ENCODE results near the gene HIGD2A. TPM values are rescaled to one million over a fixed set of nuclear protein-coding genes. Genes with fewer than 3 reads are reported as not detected.
A peak's percentile ranks its signal among the peaks of the same experiment; 100 is the strongest.

The HIGD2A gene
- total RNA-seq, 1 donor from 2014 or later, result 103 TPM

GRCh38 chr5:176418251-176418650, 29.7 kb downstream of the HIGD2A start:
- H2AFZ ChIP-seq (ENCODE audit: low read depth, low read length), result no peak overlapping the region
- peaks cover 11% of the 10 kb centered on the region for H3K4me1 ChIP-seq (ENCODE audit: insufficient read depth, low read length)
- no peak overlapping the region for H3K4me3 ChIP-seq (ENCODE audit: insufficient read depth, low read depth, low read length)
- peaks cover 3% of the 10 kb centered on the region for H3K9me3 ChIP-seq (ENCODE audit: insufficient read depth, low read depth, low read length)
- peaks cover 25% of the 10 kb centered on the region for H3K79me2 ChIP-seq (ENCODE audit: insufficient read depth, low read length)
- Mint-ChIP-seq H3K4me3 (ENCODE audit: unreplicated experiment) (peak overlapping the region; percentile 16), H3K27me3 (ENCODE audit: low read depth, unreplicated experiment) (peaks cover 10% of the 10 kb centered on the region), H3K27ac (ENCODE audit: unreplicated experiment) (peak overlapping the region; percentile 59), H3K9me3 (ENCODE audit: unreplicated experiment) (peaks cover 18% of the 10 kb centered on the region), H3K36me3 (ENCODE audit: low read depth, unreplicated experiment) (no peaks in the 10 kb centered on the region), H3K4me1 (ENCODE audit: low read depth, unreplicated experiment) (peaks cover 16% of the 10 kb centered on the region)
- H3K9ac ChIP-seq (ENCODE audit: low read length), result no peak overlapping the region
- no peak overlapping the region for H3K4me2 ChIP-seq (ENCODE audit: low read length)
- H3K36me3 ChIP-seq (ENCODE audit: insufficient read depth, low read length), result no peaks in the 10 kb centered on the region
- DNase-seq (ENCODE audit: low read depth) (peak; percentile 35), FAIRE-seq (no peak)
- H4K20me1 ChIP-seq (ENCODE audit: insufficient read depth, low read length), result peaks cover 23% of the 10 kb centered on the region
- no peak overlapping the region for H3K27ac ChIP-seq (ENCODE audit: low read depth, low read length)
- TF ChIP-seq, protein P1, sequence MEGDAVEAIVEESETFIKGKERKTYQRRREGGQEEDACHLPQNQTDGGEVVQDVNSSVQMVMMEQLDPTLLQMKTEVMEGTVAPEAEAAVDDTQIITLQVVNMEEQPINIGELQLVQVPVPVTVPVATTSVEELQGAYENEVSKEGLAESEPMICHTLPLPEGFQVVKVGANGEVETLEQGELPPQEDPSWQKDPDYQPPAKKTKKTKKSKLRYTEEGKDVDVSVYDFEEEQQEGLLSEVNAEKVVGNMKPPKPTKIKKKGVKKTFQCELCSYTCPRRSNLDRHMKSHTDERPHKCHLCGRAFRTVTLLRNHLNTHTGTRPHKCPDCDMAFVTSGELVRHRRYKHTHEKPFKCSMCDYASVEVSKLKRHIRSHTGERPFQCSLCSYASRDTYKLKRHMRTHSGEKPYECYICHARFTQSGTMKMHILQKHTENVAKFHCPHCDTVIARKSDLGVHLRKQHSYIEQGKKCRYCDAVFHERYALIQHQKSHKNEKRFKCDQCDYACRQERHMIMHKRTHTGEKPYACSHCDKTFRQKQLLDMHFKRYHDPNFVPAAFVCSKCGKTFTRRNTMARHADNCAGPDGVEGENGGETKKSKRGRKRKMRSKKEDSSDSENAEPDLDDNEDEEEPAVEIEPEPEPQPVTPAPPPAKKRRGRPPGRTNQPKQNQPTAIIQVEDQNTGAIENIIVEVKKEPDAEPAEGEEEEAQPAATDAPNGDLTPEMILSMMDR (IDR thresholded peaks at IDR 0.05; ENCODE audit: insufficient read depth, low read depth, low read length), result no peak
- no peak for TF ChIP-seq EZH2 (IDR thresholded peaks at IDR 0.05; ENCODE audit: insufficient read depth, low read length)
- H3K27me3 ChIP-seq (ENCODE audit: insufficient read depth, low read length), result peaks cover 5% of the 10 kb centered on the region

DNA sequence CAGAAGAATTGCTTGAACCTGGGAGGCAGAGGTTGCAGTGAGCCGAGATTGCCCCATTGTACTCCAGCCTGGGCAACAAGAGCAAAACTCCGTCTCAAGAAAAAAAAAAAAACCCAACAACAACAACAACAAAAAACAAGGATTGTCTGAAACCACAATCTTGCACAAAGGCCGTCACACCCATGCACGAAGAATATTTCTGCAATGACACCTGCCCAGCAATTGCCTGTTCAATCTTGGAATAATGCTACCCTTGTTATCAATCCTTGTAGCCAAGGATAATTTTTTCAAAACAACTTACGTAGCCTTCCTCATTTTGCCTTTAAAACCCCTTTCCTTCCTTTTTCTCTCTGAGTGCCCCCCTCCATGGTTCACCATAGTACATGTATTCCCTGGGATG, 31.5 kb downstream of the HIGD2A start:
- H3K9me3 ChIP-seq (ENCODE audit: insufficient read depth, low read depth, low read length), result peaks cover 3% of the 10 kb centered on the region
- peaks cover 12% of the 10 kb centered on the region for H3K79me2 ChIP-seq (ENCODE audit: insufficient read depth, low read length)
- Mint-ChIP-seq H3K27me3 (ENCODE audit: low read depth, unreplicated experiment) (peaks cover 10% of the 10 kb centered on the region), H3K4me1 (ENCODE audit: low read depth, unreplicated experiment) (peaks cover 11% of the 10 kb centered on the region), H3K4me3 (ENCODE audit: unreplicated experiment) (no peak overlapping the region), H3K27ac (ENCODE audit: unreplicated experiment) (no peak overlapping the region), H3K36me3 (ENCODE audit: low read depth, unreplicated experiment) (no peaks in the 10 kb centered on the region), H3K9me3 (ENCODE audit: unreplicated experiment) (peaks cover 19% of the 10 kb centered on the region)
- no peak overlapping the region for H3K4me2 ChIP-seq (ENCODE audit: low read length)
- no peak for TF ChIP-seq EZH2 (IDR thresholded peaks at IDR 0.05; ENCODE audit: insufficient read depth, low read length)
- TF ChIP-seq, protein P1 (IDR thresholded peaks at IDR 0.05; ENCODE audit: insufficient read depth, low read depth, low read length), result no peak
- H2AFZ ChIP-seq (ENCODE audit: low read depth, low read length), result no peak overlapping the region
- H4K20me1 ChIP-seq (ENCODE audit: insufficient read depth, low read length), result peaks cover 7% of the 10 kb centered on the region
- peaks cover 11% of the 10 kb centered on the region for H3K4me1 ChIP-seq (ENCODE audit: insufficient read depth, low read length)
- no peak overlapping the region for H3K4me3 ChIP-seq (ENCODE audit: insufficient read depth, low read depth, low read length)
- no peak overlapping the region for H3K9ac ChIP-seq (ENCODE audit: low read length)
- H3K27ac ChIP-seq (ENCODE audit: low read depth, low read length), result no peak overlapping the region
- peaks cover 8% of the 10 kb centered on the region for H3K27me3 ChIP-seq (ENCODE audit: insufficient read depth, low read length)
- FAIRE-seq (no peak), DNase-seq (ENCODE audit: low read depth) (no peak)
- H3K36me3 ChIP-seq (ENCODE audit: insufficient read depth, low read length), result no peaks in the 10 kb centered on the region

- no peak for DNase-seq (ENCODE audit: low read depth)
Measured at GRCh38 chr5:176420972-176421544, 32.5 kb downstream of the HIGD2A start.

More at GRCh38 chr5:176420972-176421544, 32.5 kb downstream of the HIGD2A start:
- H3K4me1 ChIP-seq (ENCODE audit: insufficient read depth, low read length), result peaks cover 7% of the 10 kb centered on the region
- H3K9ac ChIP-seq (ENCODE audit: low read length), result no peak overlapping the region
- no peak for FAIRE-seq
- no peak overlapping the region for H2AFZ ChIP-seq (ENCODE audit: low read depth, low read length)
- no peak overlapping the region for H3K4me3 ChIP-seq (ENCODE audit: insufficient read depth, low read depth, low read length)
- H3K4me1 Mint-ChIP-seq (ENCODE audit: low read depth, unreplicated experiment), result peaks cover 11% of the 10 kb centered on the region
- H3K27me3 ChIP-seq (ENCODE audit: insufficient read depth, low read length), result peaks cover 8% of the 10 kb centered on the region
- H4K20me1 ChIP-seq (ENCODE audit: insufficient read depth, low read length), result no peaks in the 10 kb centered on the region
- no peak overlapping the region for H3K27ac Mint-ChIP-seq (ENCODE audit: unreplicated experiment)
- TF ChIP-seq EZH2 (IDR thresholded peaks at IDR 0.05; ENCODE audit: insufficient read depth, low read length), result no peak
- TF ChIP-seq, protein P1 (IDR thresholded peaks at IDR 0.05; ENCODE audit: insufficient read depth, low read depth, low read length), result no peak
- no peaks in the 10 kb centered on the region for H3K36me3 ChIP-seq (ENCODE audit: insufficient read depth, low read length)
- H3K27me3 Mint-ChIP-seq (ENCODE audit: low read depth, unreplicated experiment), result peaks cover 10% of the 10 kb centered on the region
- peaks cover 3% of the 10 kb centered on the region for H3K9me3 ChIP-seq (ENCODE audit: insufficient read depth, low read depth, low read length)
- no peak overlapping the region for H3K4me3 Mint-ChIP-seq (ENCODE audit: unreplicated experiment)
- no peak overlapping the region for H3K4me2 ChIP-seq (ENCODE audit: low read length)
- no peak overlapping the region for H3K27ac ChIP-seq (ENCODE audit: low read depth, low read length)
- H3K9me3 Mint-ChIP-seq (ENCODE audit: unreplicated experiment), result peaks cover 19% of the 10 kb centered on the region
- H3K79me2 ChIP-seq (ENCODE audit: insufficient read depth, low read length), result peaks cover 2% of the 10 kb centered on the region
- H3K36me3 Mint-ChIP-seq (ENCODE audit: low read depth, unreplicated experiment), result no peaks in the 10 kb centered on the region

Measured in astrocyte (in vitro differentiated cells and primary cell).